Gastrocnemius medialis (tissue), 4 donors: Measurements from ENCODE around the gene SLC7A8. TPM values are rescaled to one million over a fixed set of nuclear protein-coding genes. Genes with fewer than 3 reads are reported as not detected.
"Not testable (repeated sequence)": the region's sequence is repeated elsewhere in the genome, so short reads cannot be mapped to it uniquely, and the experiment has no call there.

ENCODE experiments used
- ATAC-seq, 2 donors: fragments of 150-250 bp; one replicate each; pipeline ENCODE4 v1.9.1; 2016
- DNase-seq, 2 donors: peaks; one replicate each; pipeline ENCODE4 v3.0.0-alpha.2; 2019
- H3K27ac ChIP-seq, 4 donors: fragments of 200-600 bp; sonication (generic); 1 replicate in 1 of 4; 2 replicates in 3 of 4; pipeline ENCODE4 v1.5.1; 2016 to 2018; ENCODE audit warnings: mild to moderate bottlenecking in 2 of 4, moderate library complexity in 1 of 4
- H3K27me3 ChIP-seq, 3 donors: fragments of 200-600 bp; sonication (generic) in 2 of 3; 1 replicate in 1 of 3; 2 replicates in 2 of 3; pipeline versions ENCODE4 v1.5.1 to v1.6.0; 2016 to 2019; ENCODE audit warnings: mild to moderate bottlenecking in 1 of 3, moderate library complexity in 1 of 3
- H3K36me3 ChIP-seq, 2 donors: fragments of 200-600 bp; sonication (generic) in 1 of 2; one replicate each; pipeline ENCODE4 v1.5.1; 2017 to 2018
- H3K4me1 ChIP-seq, 2 donors: fragments of 200-600 bp; sonication (generic) in 1 of 2; one replicate each; pipeline ENCODE4 v1.5.1; 2016 to 2017; ENCODE audit warnings: mild to moderate bottlenecking in 2 of 2
- H3K4me3 ChIP-seq, 4 donors: fragments of 200-600 bp; sonication (generic) in 3 of 4; 1 replicate in 1 of 4; 2 replicates in 3 of 4; pipeline ENCODE4 v1.5.1; 2016 to 2019; ENCODE audit warnings: mild to moderate bottlenecking in 2 of 4
- H3K9me3 ChIP-seq, 3 donors: fragments of 200-600 bp; sonication (generic) in 2 of 3; 1 replicate in 1 of 3; 2 replicates in 2 of 3; pipeline ENCODE4 v1.5.1; 2016 to 2019
- POLR2A ChIP-seq, 2 donors: fragments of 450-650 bp; IDR thresholded peaks; one replicate each; pipeline ENCODE4 v1.6.1; 2017; ENCODE audit warnings: antibody characterized with exemption in 2 of 2, mild to moderate bottlenecking in 2 of 2, moderate library complexity in 2 of 2
- in situ Hi-C, 4 donors: fragments of 200-750 bp; cut with MboI; loops; one replicate each; pipeline versions ENCODE4 v1.15.0 to v1.8.0; 2017; ENCODE audit warnings: low sequenced_read_pairs in 4 of 4
- intact Hi-C: fragments of 100-400 bp; cut with DNase I; formaldehyde crosslinking; loops from one replicate; pipeline ENCODE4 v1.15.1; 2023; ENCODE audit warnings: low total_unique reads
- total RNA-seq, 4 donors: library from RNA; depleted of rRNA; stranded (reverse); fragments of >200 nt; gene quantifications; one replicate each; pipeline versions ENCODE4 v1.1.0 to v1.2.3, GENCODE V29; 2016
- TF ChIP-seq, protein P1 (sequence below), 5 experiments: fragments of 450-650 bp in 3 of 5; fragments of 200-600 bp in 2 of 5; sonication (generic) in 2 of 5; IDR thresholded peaks in 4 of 5; conservative IDR thresholded peaks in 1 of 5; 1 replicate in 4 of 5; 2 replicates in 1 of 5; pipeline ENCODE4 v1.5.1; 2016 to 2019; ENCODE audit warnings: antibody characterized with exemption in 5 of 5, mild to moderate bottlenecking in 3 of 5, moderate library complexity in 3 of 5

SLC7A8 gene
- 100 to 1,000 TPM in 1 of 4 donors, 10 to 100 TPM in 3; 34.5 to 199 (median 63.7) TPM for total RNA-seq

DNA sequence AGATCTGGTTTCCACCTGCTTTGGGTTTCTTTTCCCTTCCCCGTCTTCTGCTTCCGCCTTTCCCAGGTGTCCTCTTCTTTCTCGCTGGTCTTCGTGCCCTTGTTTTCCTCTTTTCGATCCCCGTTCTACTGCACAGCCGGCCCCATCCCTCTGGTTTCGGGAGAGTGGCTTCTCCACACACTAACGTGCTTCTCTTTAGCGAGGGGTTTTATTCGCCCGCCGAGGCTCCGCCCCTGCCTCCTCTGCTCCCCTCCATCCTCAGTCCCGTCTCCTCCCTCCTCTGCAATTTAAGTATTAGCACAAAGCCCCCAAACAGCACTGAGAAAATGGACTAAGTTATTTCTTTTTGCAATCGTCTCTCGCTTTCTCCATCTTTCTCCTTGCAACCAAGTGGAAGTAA lies at the start of gene SLC7A8:
TSS of gene SLC7A8 (minus strand) at position 182 of the 400 bp plus-strand sequence. CDS start 746 bp downstream, outside the sequence.
- in situ Hi-C loops: no loop called here
- Histone ChIP-seq H3K4me1 (peaks cover 13 to 17% of the 10 kb centered on the region in 2 donors), H3K9me3 (no peaks in the 10 kb centered on the region), H3K36me3 (no peaks in the 10 kb centered on the region), H3K27me3 (peaks cover 0 to 10% (median 0%) of the 10 kb centered on the region in 3 donors), H3K27ac (peak within 1 kb of the TSS; percentile 76 to 84 (median 80)), H3K4me3 (peak within 1 kb of the TSS; percentile 69 to 89 (median 72))
- peak; percentile 45 to 59 for ATAC-seq
- intact Hi-C loops: loop anchor here (2.0 to 10.0 kb wide), 3 partner anchors 29 to 199 kb away; partner anchors contain the start of genes AJUBA and HOMEZ
- TF ChIP-seq, protein P1, sequence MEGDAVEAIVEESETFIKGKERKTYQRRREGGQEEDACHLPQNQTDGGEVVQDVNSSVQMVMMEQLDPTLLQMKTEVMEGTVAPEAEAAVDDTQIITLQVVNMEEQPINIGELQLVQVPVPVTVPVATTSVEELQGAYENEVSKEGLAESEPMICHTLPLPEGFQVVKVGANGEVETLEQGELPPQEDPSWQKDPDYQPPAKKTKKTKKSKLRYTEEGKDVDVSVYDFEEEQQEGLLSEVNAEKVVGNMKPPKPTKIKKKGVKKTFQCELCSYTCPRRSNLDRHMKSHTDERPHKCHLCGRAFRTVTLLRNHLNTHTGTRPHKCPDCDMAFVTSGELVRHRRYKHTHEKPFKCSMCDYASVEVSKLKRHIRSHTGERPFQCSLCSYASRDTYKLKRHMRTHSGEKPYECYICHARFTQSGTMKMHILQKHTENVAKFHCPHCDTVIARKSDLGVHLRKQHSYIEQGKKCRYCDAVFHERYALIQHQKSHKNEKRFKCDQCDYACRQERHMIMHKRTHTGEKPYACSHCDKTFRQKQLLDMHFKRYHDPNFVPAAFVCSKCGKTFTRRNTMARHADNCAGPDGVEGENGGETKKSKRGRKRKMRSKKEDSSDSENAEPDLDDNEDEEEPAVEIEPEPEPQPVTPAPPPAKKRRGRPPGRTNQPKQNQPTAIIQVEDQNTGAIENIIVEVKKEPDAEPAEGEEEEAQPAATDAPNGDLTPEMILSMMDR (IDR thresholded peaks at IDR 0.05 in 4 of 5, conservative IDR thresholded peaks at IDR 0.05 in 1 of 5): no peak
- TF ChIP-seq POLR2A (IDR thresholded peaks at IDR 0.05): peak; percentile 86 to 89
- DNase-seq: peak; percentile 45 to 47

DNA sequence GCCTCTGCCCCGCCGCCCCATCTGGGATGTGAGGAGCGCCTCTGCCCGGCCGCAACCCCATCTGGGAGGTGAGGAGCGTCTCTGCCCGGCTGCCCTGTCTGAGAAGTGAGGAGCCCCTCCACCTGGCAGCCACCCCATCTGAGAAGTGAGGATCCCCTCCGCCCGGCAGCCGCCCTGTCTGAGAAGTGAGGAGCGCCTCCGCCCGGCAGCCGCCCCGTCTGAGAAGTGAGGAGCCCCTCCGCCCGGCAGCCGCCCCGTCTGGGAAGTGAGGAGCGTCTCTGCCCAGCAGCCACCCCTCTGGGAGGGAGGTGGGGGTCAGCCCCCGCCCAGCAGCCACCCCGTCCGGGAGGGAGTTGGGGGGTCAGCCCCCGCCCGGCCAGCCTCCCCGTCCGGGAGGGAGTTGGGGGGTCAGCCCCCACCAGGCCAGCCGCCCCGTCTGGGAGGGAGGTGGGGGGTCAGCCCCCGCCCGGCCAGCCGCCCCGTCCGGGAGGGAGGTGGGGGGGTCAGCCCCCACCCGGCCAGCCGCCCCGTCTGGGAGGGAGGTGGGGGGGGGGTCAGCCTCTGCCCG lies 48.9 kb upstream of the SLC7A8 start:
- intact Hi-C loops, DNase-seq, H3K9me3 ChIP-seq, H3K4me3 ChIP-seq, H3K36me3 ChIP-seq, ATAC-seq, in situ Hi-C loops, H3K4me1 ChIP-seq, H3K27ac ChIP-seq: not testable (repeated sequence)
- H3K27me3 ChIP-seq: peaks cover 0 to 11% (median 0%) of the 10 kb centered on the region in 3 donors

DNA sequence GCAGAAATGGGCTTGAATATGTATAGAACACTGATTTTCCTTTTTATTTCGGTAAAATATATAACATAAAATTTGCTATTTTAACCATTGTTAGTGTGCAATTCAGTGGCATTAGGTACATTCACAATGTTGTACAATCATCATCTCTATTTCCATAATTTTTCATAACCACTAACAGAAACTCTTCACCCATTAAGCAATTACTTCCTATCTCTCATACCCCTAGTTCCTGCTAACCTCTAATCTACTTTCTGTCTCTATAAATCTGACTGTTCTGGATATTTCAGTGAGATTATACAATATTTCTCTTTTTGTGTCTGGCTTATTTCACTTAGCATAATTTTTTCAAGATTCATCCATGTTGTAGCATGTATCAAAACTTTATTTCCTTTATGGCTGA lies 45.4 kb upstream of the SLC7A8 start:
- in situ Hi-C loops: no loop called here
- H3K27ac ChIP-seq: no peak overlapping the region
- intact Hi-C loops: no loop called here
- TF ChIP-seq, protein P1 (IDR thresholded peaks at IDR 0.05 in 4 of 5, conservative IDR thresholded peaks at IDR 0.05 in 1 of 5): no peak
- no peak for TF ChIP-seq POLR2A (IDR thresholded peaks at IDR 0.05)
- ATAC-seq: no peak
- no peak overlapping the region for H3K4me3 ChIP-seq
- H3K4me1 ChIP-seq: no peaks in the 10 kb centered on the region
- peaks cover 0 to 3% (median 0%) of the 10 kb centered on the region in 3 donors for H3K27me3 ChIP-seq
- no peaks in the 10 kb centered on the region for H3K9me3 ChIP-seq
- DNase-seq: no peak
- no peaks in the 10 kb centered on the region for H3K36me3 ChIP-seq

DNA sequence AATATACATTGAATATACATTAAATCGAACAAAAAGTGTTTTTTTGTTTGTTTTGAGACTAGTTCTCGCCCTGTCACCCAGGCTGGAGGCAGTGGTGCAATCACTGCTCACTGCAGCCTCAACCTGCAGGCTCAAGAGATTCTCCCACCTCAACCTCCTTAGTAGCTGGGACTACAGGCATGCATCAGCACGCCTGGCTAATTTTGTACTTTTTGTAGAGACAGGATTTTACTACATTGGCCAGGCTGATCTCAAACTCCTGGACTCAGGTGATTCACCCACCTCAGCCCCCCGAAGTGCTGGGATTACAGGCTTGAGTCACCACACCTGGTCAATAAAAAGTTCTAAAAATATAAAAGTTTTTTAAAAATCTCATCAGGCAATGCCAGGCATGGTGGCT lies 44.1 kb upstream of the SLC7A8 start:
- TF ChIP-seq, protein P1 (IDR thresholded peaks at IDR 0.05 in 4 of 5, conservative IDR thresholded peaks at IDR 0.05 in 1 of 5): no peak
- TF ChIP-seq POLR2A (IDR thresholded peaks at IDR 0.05): no peak
- in situ Hi-C loops (no loop called here), intact Hi-C loops (no loop called here)
- Histone ChIP-seq H3K4me1 (no peaks in the 10 kb centered on the region), H3K9me3 (no peaks in the 10 kb centered on the region), H3K36me3 (no peaks in the 10 kb centered on the region), H3K27ac (no peak overlapping the region), H3K4me3 (no peak overlapping the region), H3K27me3 (peaks cover 0 to 3% (median 0%) of the 10 kb centered on the region in 3 donors)
- DNase-seq (no peak), ATAC-seq (no peak)

DNA sequence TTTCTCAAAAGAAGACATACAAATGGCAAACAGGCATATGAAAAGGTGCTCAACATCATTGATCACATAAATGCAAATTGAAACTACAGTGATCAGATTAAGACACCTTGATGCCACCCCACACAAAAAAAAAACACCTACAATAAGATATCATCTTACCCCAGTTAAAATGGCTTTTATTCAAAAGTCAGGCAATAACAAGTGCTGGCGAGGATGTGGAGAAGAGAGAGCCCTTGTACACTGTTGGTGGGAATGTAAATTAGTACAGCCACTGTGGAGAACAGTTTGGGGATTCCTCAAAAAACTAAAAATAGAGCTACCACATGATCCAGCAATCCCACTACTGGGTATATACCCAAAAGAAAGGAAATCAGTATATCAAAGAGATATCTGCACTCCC lies 41.5 kb upstream of the SLC7A8 start:
- DNase-seq, H3K27me3 ChIP-seq, H3K4me1 ChIP-seq, H3K36me3 ChIP-seq, H3K27ac ChIP-seq, H3K4me3 ChIP-seq, in situ Hi-C loops, ATAC-seq, H3K9me3 ChIP-seq, intact Hi-C loops: not testable (repeated sequence)
